Activated CD8-positive, alpha-beta memory T cell treated with anti-CD3 and anti-CD28 coated beads, Interleukin-2, amount 10 ng/mL, durations not matched to agents 7 days and 5 days (primary cell): ENCODE results near the gene APLN. TPM values are rescaled to one million over a fixed set of nuclear protein-coding genes. Genes with fewer than 3 reads are reported as not detected.

Experiments
- ATAC-seq: fragments of 150-1000 bp; cut with Tn5 transposase; one replicate; pipeline ENCODE4 v1.10.0; 2021; ENCODE audit warnings: moderate library complexity
- CTCF ChIA-PET: fragments of 350-600 bp; sonication (Branson Sonifier 250); formaldehyde crosslinking; loops from one replicate; lab custom pipeline; 2021; ENCODE audit warnings: antibody characterized with exemption; lab: Charles Lee
- DNase-seq: peaks from one replicate; pipeline ENCODE4 v3.0.0-alpha.2; 2020
- H3K27ac Mint-ChIP-seq: one replicate; pipeline ENCODE4 v1.8.0; 2021; ENCODE audit warnings: mild to moderate bottlenecking, mixed read lengths
- H3K27me3 Mint-ChIP-seq: one replicate; pipeline ENCODE4 v1.8.0; 2021; ENCODE audit warnings: mixed read lengths
- H3K36me3 Mint-ChIP-seq: one replicate; pipeline ENCODE4 v1.8.0; 2021; ENCODE audit warnings: mild to moderate bottlenecking, mixed read lengths
- H3K4me1 Mint-ChIP-seq: one replicate; pipeline ENCODE4 v1.8.0; 2021; ENCODE audit warnings: mixed read lengths
- H3K4me3 Mint-ChIP-seq: one replicate; pipeline ENCODE4 v1.8.0; 2021; ENCODE audit warnings: mild to moderate bottlenecking, moderate library complexity, mixed read lengths
- H3K9me3 Mint-ChIP-seq: one replicate; pipeline ENCODE4 v1.8.0; 2022; ENCODE audit warnings: low read depth, mixed read lengths
- total RNA-seq, 2 experiments: library from RNA; stranded (reverse); gene quantifications; one replicate each; pipeline ENCODE4 v1.2.3, GENCODE V29; 2021

APLN gene
- total RNA-seq, 2 experiments from 2014 or later = 0.14 to 0.15 TPM

- no peak overlapping the region for H3K4me3 Mint-ChIP-seq
- CTCF ChIA-PET = no interaction called here
- DNase-seq (no peak), ATAC-seq (no peak)
- no peaks in the 10 kb centered on the region for H3K36me3 Mint-ChIP-seq
- H3K27ac Mint-ChIP-seq = no peak overlapping the region
- no peaks in the 10 kb centered on the region for H3K9me3 Mint-ChIP-seq
- H3K4me1 Mint-ChIP-seq = peaks cover 2% of the 10 kb centered on the region
- H3K27me3 Mint-ChIP-seq = no peaks in the 10 kb centered on the region
Measured at GRCh38 chrX:129618997-129619396, 35.8 kb downstream of the APLN start.

GRCh38 chrX:129617420-129617819 is 37.3 kb downstream of the APLN start:
- Mint-ChIP-seq H3K9me3 (no peaks in the 10 kb centered on the region), H3K4me3 (no peak overlapping the region), H3K27me3 (no peaks in the 10 kb centered on the region), H3K36me3 (no peaks in the 10 kb centered on the region), H3K27ac (no peak overlapping the region), H3K4me1 (peaks cover 7% of the 10 kb centered on the region)
- ATAC-seq = no peak
- DNase-seq = no peak
- CTCF ChIA-PET = interaction anchor here (1.2 to 1.4 kb wide), 2 partner anchors 16 to 309 kb away, joined by 3 read pairs; no protein-coding TSS in a partner anchor

- Mint-ChIP-seq H3K9me3 (no peaks in the 10 kb centered on the region), H3K4me3 (no peak overlapping the region), H3K27ac (no peak overlapping the region), H3K4me1 (peaks cover 7% of the 10 kb centered on the region), H3K27me3 (no peaks in the 10 kb centered on the region), H3K36me3 (no peaks in the 10 kb centered on the region)
- DNase-seq (no peak), ATAC-seq (no peak)
- CTCF ChIA-PET = interaction anchor here (1.4 kb wide), 1 partner anchor 23 kb away, joined by 5 read pairs; no protein-coding TSS in a partner anchor
Measured at GRCh38 chrX:129614481-129615255, 40.1 kb downstream of the APLN start.

- Mint-ChIP-seq H3K36me3 (no peaks in the 10 kb centered on the region), H3K27me3 (no peaks in the 10 kb centered on the region), H3K27ac (no peak overlapping the region), H3K4me3 (no peak overlapping the region), H3K9me3 (no peaks in the 10 kb centered on the region), H3K4me1 (peaks cover 7% of the 10 kb centered on the region)
- no peak for DNase-seq
- ATAC-seq = peak; percentile 51
- CTCF ChIA-PET = interaction anchor here (1.2 kb wide), 1 partner anchor 8 kb away, joined by 3 read pairs; no protein-coding TSS in a partner anchor
Measured at GRCh38 chrX:129613596-129613995, 41.2 kb downstream of the APLN start.

- DNase-seq = no peak
- CTCF ChIA-PET = no interaction called here
- ATAC-seq = no peak
- Mint-ChIP-seq H3K27me3 (no peaks in the 10 kb centered on the region), H3K36me3 (no peaks in the 10 kb centered on the region), H3K27ac (no peak overlapping the region), H3K4me3 (no peak overlapping the region), H3K9me3 (no peaks in the 10 kb centered on the region), H3K4me1 (peaks cover 7% of the 10 kb centered on the region)
Measured at GRCh38 chrX:129612396-129612795, 42.4 kb downstream of the APLN start.

GRCh38 chrX:129609395-129609794 is 45.4 kb downstream of the APLN start:
- ATAC-seq (no peak), DNase-seq (no peak)
- H3K4me1 Mint-ChIP-seq = peaks cover 24% of the 10 kb centered on the region
- H3K27me3 Mint-ChIP-seq = no peaks in the 10 kb centered on the region
- no peak overlapping the region for H3K4me3 Mint-ChIP-seq
- CTCF ChIA-PET = interaction anchor here (0.7 to 2.5 kb wide), 9 partner anchors 9 to 470 kb away, joined by 3 to 18 read pairs (median 5); no protein-coding TSS in a partner anchor
- H3K9me3 Mint-ChIP-seq = no peaks in the 10 kb centered on the region
- H3K27ac Mint-ChIP-seq = no peak overlapping the region
- H3K36me3 Mint-ChIP-seq = no peaks in the 10 kb centered on the region

- ATAC-seq = no peak
- DNase-seq = no peak
- Mint-ChIP-seq H3K36me3 (no peaks in the 10 kb centered on the region), H3K4me1 (peaks cover 24% of the 10 kb centered on the region), H3K27me3 (no peaks in the 10 kb centered on the region), H3K4me3 (no peak overlapping the region), H3K27ac (no peak overlapping the region), H3K9me3 (no peaks in the 10 kb centered on the region)
- CTCF ChIA-PET = interaction anchor here (1.0 to 2.5 kb wide), 6 partner anchors 27 to 452 kb away, joined by 3 to 18 read pairs (median 5); no protein-coding TSS in a partner anchor
Measured at GRCh38 chrX:129608496-129608895, 46.3 kb downstream of the APLN start.

- Mint-ChIP-seq H3K27me3 (no peaks in the 10 kb centered on the region), H3K27ac (no peak overlapping the region), H3K4me3 (no peak overlapping the region), H3K4me1 (peaks cover 23% of the 10 kb centered on the region), H3K9me3 (no peaks in the 10 kb centered on the region), H3K36me3 (no peaks in the 10 kb centered on the region)
- DNase-seq (peak; percentile 56), ATAC-seq (peak; percentile 45)
- CTCF ChIA-PET = interaction anchor here (0.6 to 1.4 kb wide), 3 partner anchors 139 to 454 kb away, joined by 3 to 4 read pairs (median 4); no protein-coding TSS in a partner anchor
Measured at GRCh38 chrX:129606918-129607317, 47.8 kb downstream of the APLN start.

- H3K4me3 Mint-ChIP-seq = no peak overlapping the region
- H3K36me3 Mint-ChIP-seq = no peaks in the 10 kb centered on the region
- DNase-seq (peak; percentile 41), ATAC-seq (no peak)
- peaks cover 18% of the 10 kb centered on the region for H3K4me1 Mint-ChIP-seq
- H3K27me3 Mint-ChIP-seq = peaks cover 6% of the 10 kb centered on the region
- CTCF ChIA-PET = interaction anchor here (0.6 to 2.6 kb wide), 7 partner anchors 9 to 460 kb away, joined by 3 to 9 read pairs (median 3); no protein-coding TSS in a partner anchor
- H3K27ac Mint-ChIP-seq = no peak overlapping the region
- no peaks in the 10 kb centered on the region for H3K9me3 Mint-ChIP-seq
Measured at GRCh38 chrX:129600981-129601424, 53.8 kb downstream of the APLN start.

GRCh38 chrX:129599996-129600395 is 54.8 kb downstream of the APLN start:
- Mint-ChIP-seq H3K4me3 (no peak overlapping the region), H3K4me1 (peaks cover 12% of the 10 kb centered on the region), H3K9me3 (no peaks in the 10 kb centered on the region), H3K36me3 (no peaks in the 10 kb centered on the region), H3K27me3 (peaks cover 6% of the 10 kb centered on the region), H3K27ac (no peak overlapping the region)
- ATAC-seq = no peak
- CTCF ChIA-PET = interaction anchor here (1.4 to 2.6 kb wide), 2 partner anchors 38 to 126 kb away, joined by 4 to 9 read pairs; no protein-coding TSS in a partner anchor
- no peak for DNase-seq

- H3K4me3 Mint-ChIP-seq = no peak overlapping the region
- H3K27me3 Mint-ChIP-seq = peaks cover 6% of the 10 kb centered on the region
- H3K36me3 Mint-ChIP-seq = no peaks in the 10 kb centered on the region
- no peak for ATAC-seq
- no peak for DNase-seq
- no peak overlapping the region for H3K27ac Mint-ChIP-seq
- no peaks in the 10 kb centered on the region for H3K9me3 Mint-ChIP-seq
- peaks cover 9% of the 10 kb centered on the region for H3K4me1 Mint-ChIP-seq
- CTCF ChIA-PET = interaction anchor here (1.4 kb wide), 1 partner anchor 38 kb away, joined by 4 read pairs; no protein-coding TSS in a partner anchor
Measured at GRCh38 chrX:129599499-129599898, 55.3 kb downstream of the APLN start.

- Mint-ChIP-seq H3K27me3 (peaks cover 6% of the 10 kb centered on the region), H3K27ac (no peak overlapping the region), H3K4me1 (peaks cover 2% of the 10 kb centered on the region), H3K36me3 (no peaks in the 10 kb centered on the region), H3K4me3 (no peak overlapping the region), H3K9me3 (no peaks in the 10 kb centered on the region)
- CTCF ChIA-PET = no interaction called here
- DNase-seq (no peak), ATAC-seq (no peak)
Measured at GRCh38 chrX:129597905-129598304, 56.9 kb downstream of the APLN start.

- Mint-ChIP-seq H3K36me3 (no peaks in the 10 kb centered on the region), H3K27ac (no peak overlapping the region), H3K4me3 (no peak overlapping the region), H3K4me1 (no peaks in the 10 kb centered on the region), H3K27me3 (peaks cover 6% of the 10 kb centered on the region), H3K9me3 (no peaks in the 10 kb centered on the region)
- CTCF ChIA-PET = interaction anchor here (1.1 kb wide), 1 partner anchor 464 kb away, joined by 5 read pairs; no protein-coding TSS in a partner anchor
- DNase-seq (no peak), ATAC-seq (no peak)
Measured at GRCh38 chrX:129596077-129596476, 58.7 kb downstream of the APLN start.
